Hepatocyte (in vitro differentiated cells): Measurements from ENCODE around the gene UTS2.

Experiments used
- EZH2phosphoT487 ChIP-seq: fragments of 200-600 bp; sonication (generic); IDR thresholded peaks from one replicate; pipeline ENCODE4 v1.6.1; 2018; ENCODE audit warnings: antibody characterized with exemption, mild to moderate bottlenecking, low read depth, moderate library complexity; ENCODE audit not compliant: unreplicated experiment, severe bottlenecking
- TF ChIP-seq, protein P1 (sequence below): fragments of 200-600 bp; sonication (generic); IDR thresholded peaks from 2 replicates; pipeline ENCODE4 v1.5.1; 2016; ENCODE audit warnings: antibody characterized with exemption, mild to moderate bottlenecking; ENCODE audit not compliant: poor library complexity

DNA sequence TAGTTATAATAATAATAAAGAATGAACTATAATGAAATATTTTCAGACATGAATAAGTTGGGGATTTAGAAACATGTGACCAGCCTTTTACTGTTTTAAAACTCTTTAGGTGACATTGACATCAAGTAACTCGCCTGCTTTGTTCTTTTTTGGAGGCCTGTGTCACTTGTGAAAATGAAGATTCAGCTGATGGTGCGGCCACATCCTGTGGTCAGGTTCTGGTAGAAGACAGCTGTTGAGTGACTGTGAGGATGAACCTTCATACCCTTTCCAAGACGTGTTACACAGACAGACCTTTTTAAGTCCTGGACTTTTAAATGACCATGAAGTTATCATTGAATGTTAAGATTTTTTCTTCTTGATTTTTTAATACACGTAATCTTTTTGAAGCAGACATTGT is 10.3 kb downstream of the UTS2 start:
- TF ChIP-seq EZH2phosphoT487, result no peak
- TF ChIP-seq, protein P1, sequence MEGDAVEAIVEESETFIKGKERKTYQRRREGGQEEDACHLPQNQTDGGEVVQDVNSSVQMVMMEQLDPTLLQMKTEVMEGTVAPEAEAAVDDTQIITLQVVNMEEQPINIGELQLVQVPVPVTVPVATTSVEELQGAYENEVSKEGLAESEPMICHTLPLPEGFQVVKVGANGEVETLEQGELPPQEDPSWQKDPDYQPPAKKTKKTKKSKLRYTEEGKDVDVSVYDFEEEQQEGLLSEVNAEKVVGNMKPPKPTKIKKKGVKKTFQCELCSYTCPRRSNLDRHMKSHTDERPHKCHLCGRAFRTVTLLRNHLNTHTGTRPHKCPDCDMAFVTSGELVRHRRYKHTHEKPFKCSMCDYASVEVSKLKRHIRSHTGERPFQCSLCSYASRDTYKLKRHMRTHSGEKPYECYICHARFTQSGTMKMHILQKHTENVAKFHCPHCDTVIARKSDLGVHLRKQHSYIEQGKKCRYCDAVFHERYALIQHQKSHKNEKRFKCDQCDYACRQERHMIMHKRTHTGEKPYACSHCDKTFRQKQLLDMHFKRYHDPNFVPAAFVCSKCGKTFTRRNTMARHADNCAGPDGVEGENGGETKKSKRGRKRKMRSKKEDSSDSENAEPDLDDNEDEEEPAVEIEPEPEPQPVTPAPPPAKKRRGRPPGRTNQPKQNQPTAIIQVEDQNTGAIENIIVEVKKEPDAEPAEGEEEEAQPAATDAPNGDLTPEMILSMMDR, result no peak
